GM21717 (cell line): Measurements from ENCODE around the gene PCDHB13.
"Not testable (repeated sequence)": the region's sequence is repeated elsewhere in the genome, so short reads cannot be mapped to it uniquely, and the experiment has no call there.

Experiments used
- ATAC-seq: cut with Tn5 transposase; IDR thresholded peaks from one replicate; pipeline ENCODE4 v1.9.1; 2021; ENCODE audit warnings: mild to moderate bottlenecking, moderate library complexity; ENCODE audit not compliant: unreplicated experiment

Gene PCDHB13

DNA sequence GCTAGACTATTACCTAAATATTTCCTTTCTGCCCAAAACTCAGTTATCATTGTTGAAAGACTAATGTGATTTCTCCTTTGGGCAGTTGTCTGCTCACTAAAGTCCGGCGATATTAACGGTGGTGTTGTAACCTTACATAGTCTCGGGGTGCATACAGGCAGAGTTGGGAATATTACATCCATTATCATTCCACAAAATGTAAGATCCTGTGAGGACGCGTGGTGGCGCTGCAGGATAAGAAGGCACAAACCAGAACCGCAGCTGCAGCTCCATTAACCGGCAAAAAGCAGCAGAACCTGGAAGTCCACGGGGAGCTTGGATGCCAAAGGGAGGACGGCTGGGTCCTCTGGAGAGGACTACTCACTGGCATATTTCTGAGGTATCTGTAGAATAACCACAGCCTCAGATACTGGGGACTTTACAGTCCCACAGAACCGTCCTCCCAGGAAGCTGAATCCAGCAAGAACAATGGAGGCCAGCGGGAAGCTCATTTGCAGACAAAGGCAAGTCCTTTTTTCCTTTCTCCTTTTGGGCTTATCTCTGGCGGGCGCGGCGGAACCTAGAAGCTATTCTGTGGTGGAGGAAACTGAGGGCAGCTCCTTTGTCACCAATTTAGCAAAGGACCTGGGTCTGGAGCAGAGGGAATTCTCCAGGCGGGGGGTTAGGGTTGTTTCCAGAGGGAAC is at the start of gene PCDHB13:
Gene PCDHB13 (plus strand): TSS at position 264 of the 684 bp plus-strand sequence. CDS start 205 bp downstream, at position 469.
- not testable (repeated sequence) for ATAC-seq

GRCh38 chr5:141172381-141173204 is 41.1 kb upstream of the PCDHB13 start, which contains the start of gene PCDHB7:
Gene PCDHB7, plus strand, starts transcription at chr5:141172644. Its CDS starts 192 bp downstream, at chr5:141172836.
- ATAC-seq, result no peak

- ATAC-seq, result not testable (repeated sequence)
Measured at GRCh38 chr5:141174291-141175104, 39.2 kb upstream of the PCDHB13 start.

- no peak for ATAC-seq
Measured at GRCh38 chr5:141175933-141176332, 37.8 kb upstream of the PCDHB13 start.

- not testable (repeated sequence) for ATAC-seq
Measured at GRCh38 chr5:141177577-141178191, 36.0 kb upstream of the PCDHB13 start, which contains the start of gene PCDHB8. Gene PCDHB8, plus strand, starts transcription at chr5:141177790. Its CDS starts 245 bp downstream, at chr5:141178035.

- not testable (repeated sequence) for ATAC-seq
Measured at GRCh38 chr5:141179371-141179770, 34.3 kb upstream of the PCDHB13 start.

GRCh38 chr5:141179876-141180275 is 33.8 kb upstream of the PCDHB13 start:
- not testable (repeated sequence) for ATAC-seq

GRCh38 chr5:141180313-141180712 is 33.4 kb upstream of the PCDHB13 start:
- ATAC-seq, result no peak

GRCh38 chr5:141182248-141182647 is 31.5 kb upstream of the PCDHB13 start, which contains the start of gene PCDHB16:
Gene PCDHB16, plus strand, starts transcription at chr5:141182387. Its CDS starts 173 bp downstream, at chr5:141182560.
- ATAC-seq, result no peak

DNA sequence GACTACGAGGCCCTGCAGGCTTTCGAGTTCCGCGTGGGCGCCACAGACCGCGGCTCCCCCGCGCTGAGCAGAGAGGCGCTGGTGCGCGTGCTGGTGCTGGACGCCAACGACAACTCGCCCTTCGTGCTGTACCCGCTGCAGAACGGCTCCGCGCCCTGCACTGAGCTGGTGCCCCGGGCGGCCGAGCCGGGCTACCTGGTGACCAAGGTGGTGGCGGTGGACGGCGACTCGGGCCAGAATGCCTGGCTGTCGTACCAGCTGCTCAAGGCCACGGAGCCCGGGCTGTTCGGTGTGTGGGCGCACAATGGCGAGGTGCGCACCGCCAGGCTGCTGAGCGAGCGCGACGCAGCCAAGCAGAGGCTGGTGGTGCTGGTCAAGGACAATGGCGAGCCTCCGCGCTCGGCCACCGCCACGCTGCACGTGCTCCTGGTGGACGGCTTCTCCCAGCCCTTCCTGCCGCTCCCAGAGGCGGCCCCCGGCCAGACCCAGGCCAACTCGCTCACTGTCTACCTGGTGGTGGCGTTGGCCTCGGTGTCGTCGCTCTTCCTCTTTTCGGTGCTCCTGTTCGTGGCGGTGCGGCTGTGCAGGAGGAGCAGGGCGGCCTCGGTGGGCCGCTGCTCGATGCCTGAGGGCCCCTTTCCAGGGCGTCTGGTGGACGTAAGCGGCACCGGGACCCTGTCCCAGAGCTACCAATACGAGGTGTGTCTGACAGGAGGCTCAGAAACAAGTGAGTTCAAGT is 29.4 kb upstream of the PCDHB13 start:
- not testable (repeated sequence) for ATAC-seq

- no peak for ATAC-seq
Measured at GRCh38 chr5:141186897-141187512, 26.7 kb upstream of the PCDHB13 start, which contains the start of gene PCDHB9. Gene PCDHB9, plus strand, starts transcription at chr5:141187161. Its CDS starts 158 bp downstream, at chr5:141187319.

DNA sequence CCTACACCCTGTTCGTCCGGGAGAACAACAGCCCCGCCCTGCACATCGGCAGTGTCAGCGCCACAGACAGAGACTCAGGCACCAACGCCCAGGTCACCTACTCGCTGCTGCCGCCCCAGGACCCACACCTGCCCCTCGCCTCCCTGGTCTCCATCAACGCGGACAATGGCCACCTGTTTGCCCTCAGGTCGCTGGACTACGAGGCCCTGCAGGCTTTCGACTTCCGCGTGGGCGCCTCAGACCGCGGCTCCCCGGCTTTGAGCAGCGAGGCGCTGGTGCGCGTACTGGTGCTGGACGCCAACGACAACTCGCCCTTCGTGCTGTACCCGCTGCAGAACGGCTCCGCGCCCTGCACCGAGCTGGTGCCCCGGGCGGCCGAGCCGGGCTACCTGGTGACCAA is 25.0 kb upstream of the PCDHB13 start:
- not testable (repeated sequence) for ATAC-seq

GRCh38 chr5:141189131-141189530 is 24.6 kb upstream of the PCDHB13 start:
- not testable (repeated sequence) for ATAC-seq

GRCh38 chr5:141192110-141192725 is 21.5 kb upstream of the PCDHB13 start, which contains the start of gene PCDHB10:
Gene PCDHB10, plus strand, starts transcription at chr5:141192353. Its CDS starts 200 bp downstream, at chr5:141192553.
- no peak for ATAC-seq

DNA sequence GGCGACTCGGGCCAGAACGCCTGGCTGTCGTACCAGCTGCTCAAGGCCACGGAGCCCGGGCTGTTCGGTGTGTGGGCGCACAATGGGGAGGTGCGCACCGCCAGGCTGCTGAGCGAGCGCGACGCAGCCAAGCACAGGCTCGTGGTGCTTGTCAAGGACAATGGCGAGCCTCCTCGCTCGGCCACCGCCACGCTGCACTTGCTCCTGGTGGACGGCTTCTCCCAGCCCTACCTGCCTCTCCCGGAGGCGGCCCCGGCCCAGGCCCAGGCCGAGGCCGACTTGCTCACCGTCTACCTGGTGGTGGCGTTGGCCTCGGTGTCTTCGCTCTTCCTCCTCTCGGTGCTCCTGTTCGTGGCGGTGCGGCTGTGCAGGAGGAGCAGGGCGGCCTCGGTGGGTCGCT is 19.4 kb upstream of the PCDHB13 start:
- not testable (repeated sequence) for ATAC-seq

- no peak for ATAC-seq
Measured at GRCh38 chr5:141196363-141196762, 17.4 kb upstream of the PCDHB13 start.

- ATAC-seq, result no peak
Measured at GRCh38 chr5:141199359-141200235, 14.1 kb upstream of the PCDHB13 start, which contains the start of gene PCDHB11. Gene PCDHB11, plus strand, starts transcription at chr5:141199627. Its CDS starts 148 bp downstream, at chr5:141199775.
